OCI-LY7 (cell line): ENCODE measurements around the gene TNS1.

ENCODE experiments used
- CTCF ChIP-seq: fragments of 200-600 bp; sonication (generic); conservative IDR thresholded peaks from 2 replicates; pipeline ENCODE4 v1.5.1; 2014; ENCODE audit warnings: mild to moderate bottlenecking, antibody characterized with exemption, low read length, moderate library complexity, mixed read lengths
- EZH2phosphoT487 ChIP-seq: fragments of 200-600 bp; sonication (generic); IDR thresholded peaks from 2 replicates; pipeline ENCODE4 v1.6.1; 2018; ENCODE audit warnings: low read depth, borderline replicate concordance, mild to moderate bottlenecking, mixed run types, antibody characterized with exemption, low read length, moderate library complexity, mixed read lengths

- TF ChIP-seq CTCF (no peak), EZH2phosphoT487 (no peak)
These were observed 96.0 kb downstream of the TNS1 start for GRCh38 chr2:217906798-217907197.
